ENCODE results near the gene C3orf20.

DNA sequence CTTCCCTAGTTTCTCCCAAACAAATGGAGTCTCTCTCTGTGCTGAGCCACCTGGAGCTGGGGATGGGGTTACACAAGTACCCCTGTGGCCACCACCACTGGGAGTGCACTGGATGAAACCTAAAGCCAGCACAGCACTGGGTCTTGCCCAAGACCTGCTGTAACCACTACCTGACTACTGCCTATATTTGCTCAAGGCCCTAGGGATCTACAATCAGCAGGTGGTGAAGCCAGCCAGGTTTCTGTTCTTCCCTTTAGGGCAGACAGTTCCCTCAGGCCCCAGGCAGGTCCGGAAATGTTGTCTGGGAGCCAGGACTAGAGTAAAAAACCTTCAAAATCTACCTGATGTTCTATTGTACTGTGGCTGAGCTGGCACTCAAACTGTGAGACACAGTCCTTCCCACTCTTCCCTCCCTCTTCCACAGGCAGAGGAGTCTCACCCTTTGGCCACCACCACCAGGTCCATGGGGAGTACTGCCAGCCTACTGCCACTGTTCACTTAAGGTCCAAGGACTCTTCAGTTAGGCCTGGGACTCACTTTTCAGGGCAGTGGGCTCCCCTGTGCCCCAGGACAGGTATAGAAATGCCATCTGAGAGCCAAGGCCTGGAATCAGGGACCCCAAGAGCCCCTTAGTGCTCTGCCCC, 23.8 kb downstream of the C3orf20 start:
- no peak for TF ChIP-seq CTCF (IDR thresholded peaks at IDR 0.05)
- TF ChIP-seq POLR2A (IDR thresholded peaks at IDR 0.05), result no peak
- TF ChIP-seq EP300 (IDR thresholded peaks at IDR 0.05), result no peak
- TF ChIP-seq POLR2AphosphoS5 (IDR thresholded peaks at IDR 0.05), result no peak

Data from sigmoid colon (tissue), 4 donors.